Fibroblast of skin of right biceps (primary cell): Measurements from ENCODE around the gene CSNK1E.

Experiments
- DNase-seq: peaks from one replicate; pipeline ENCODE4 v3.0.0-alpha.2; 2013

CSNK1E gene

GRCh38 chr22:38247713-38248112, 69.5 kb downstream of the CSNK1E start:
- no peak for DNase-seq

GRCh38 chr22:38246692-38247091, 70.5 kb downstream of the CSNK1E start:
- DNase-seq: no peak

- no peak for DNase-seq
Observed at GRCh38 chr22:38246046-38246658, 71.1 kb downstream of the CSNK1E start.

GRCh38 chr22:38244106-38244505, 73.1 kb downstream of the CSNK1E start:
- DNase-seq: no peak

GRCh38 chr22:38243007-38243765, 74.0 kb downstream of the CSNK1E start:
- DNase-seq: no peak

GRCh38 chr22:38240734-38241252, 76.4 kb downstream of the CSNK1E start:
- peak; percentile 94 for DNase-seq
